ENCODE results near the gene SLC16A9.

DNA sequence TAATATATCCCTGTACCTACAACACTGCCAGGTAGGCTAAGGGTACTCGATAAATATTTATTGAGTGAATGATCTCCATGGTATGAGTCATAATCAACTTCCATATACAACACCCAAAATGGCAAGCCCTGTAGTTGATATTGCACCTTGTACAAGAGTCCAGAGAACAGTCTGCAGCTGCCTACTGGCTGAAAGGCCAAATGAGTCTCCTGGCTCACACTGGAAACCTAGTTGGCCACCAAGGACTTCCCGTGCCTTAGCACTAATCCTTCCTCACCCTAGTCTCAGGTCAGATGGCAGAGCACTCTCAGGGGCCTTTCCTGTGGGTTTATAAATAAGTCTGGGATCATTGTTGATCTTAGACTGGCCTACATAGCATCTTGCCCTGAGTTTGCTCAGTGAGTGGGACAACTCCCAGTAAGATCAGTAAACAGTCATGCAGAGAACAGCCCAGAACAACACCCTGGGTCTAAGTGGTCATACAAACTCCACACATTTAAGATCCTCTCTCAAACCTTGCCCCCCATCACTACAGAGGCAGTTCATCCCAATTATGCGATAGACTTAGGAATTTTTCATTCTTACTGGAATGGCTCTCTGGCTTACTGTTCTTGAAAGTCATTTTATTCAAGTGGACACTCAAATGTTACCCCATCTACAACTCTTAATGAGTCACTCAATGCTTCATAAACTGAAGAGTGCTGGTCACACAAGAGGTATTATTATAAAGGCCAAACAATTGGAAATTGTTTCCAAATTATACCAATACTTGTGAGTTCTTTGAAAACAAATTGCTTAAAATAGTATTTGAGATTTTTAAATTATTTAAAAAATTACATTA is 14.7 kb upstream of the SLC16A9 start:
- TF ChIP-seq, protein P1, sequence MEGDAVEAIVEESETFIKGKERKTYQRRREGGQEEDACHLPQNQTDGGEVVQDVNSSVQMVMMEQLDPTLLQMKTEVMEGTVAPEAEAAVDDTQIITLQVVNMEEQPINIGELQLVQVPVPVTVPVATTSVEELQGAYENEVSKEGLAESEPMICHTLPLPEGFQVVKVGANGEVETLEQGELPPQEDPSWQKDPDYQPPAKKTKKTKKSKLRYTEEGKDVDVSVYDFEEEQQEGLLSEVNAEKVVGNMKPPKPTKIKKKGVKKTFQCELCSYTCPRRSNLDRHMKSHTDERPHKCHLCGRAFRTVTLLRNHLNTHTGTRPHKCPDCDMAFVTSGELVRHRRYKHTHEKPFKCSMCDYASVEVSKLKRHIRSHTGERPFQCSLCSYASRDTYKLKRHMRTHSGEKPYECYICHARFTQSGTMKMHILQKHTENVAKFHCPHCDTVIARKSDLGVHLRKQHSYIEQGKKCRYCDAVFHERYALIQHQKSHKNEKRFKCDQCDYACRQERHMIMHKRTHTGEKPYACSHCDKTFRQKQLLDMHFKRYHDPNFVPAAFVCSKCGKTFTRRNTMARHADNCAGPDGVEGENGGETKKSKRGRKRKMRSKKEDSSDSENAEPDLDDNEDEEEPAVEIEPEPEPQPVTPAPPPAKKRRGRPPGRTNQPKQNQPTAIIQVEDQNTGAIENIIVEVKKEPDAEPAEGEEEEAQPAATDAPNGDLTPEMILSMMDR (conservative IDR thresholded peaks at IDR 0.05 in 1 of 2, IDR thresholded peaks at IDR 0.05 in 1 of 2; ENCODE audit: extremely low read depth in 1 of 2, insufficient read depth in 1 of 2, low read depth in 1 of 2, low read length in 2 of 2), result no peak
- TF ChIP-seq EZH2 (IDR thresholded peaks at IDR 0.05; ENCODE audit: borderline replicate concordance, low read length), result no peak

All from mammary epithelial cell (primary cell).